Measurements from ENCODE around the gene CENPV.
A peak's percentile ranks its signal among the peaks of the same experiment; 100 is the strongest.

Gene CENPV

DNA sequence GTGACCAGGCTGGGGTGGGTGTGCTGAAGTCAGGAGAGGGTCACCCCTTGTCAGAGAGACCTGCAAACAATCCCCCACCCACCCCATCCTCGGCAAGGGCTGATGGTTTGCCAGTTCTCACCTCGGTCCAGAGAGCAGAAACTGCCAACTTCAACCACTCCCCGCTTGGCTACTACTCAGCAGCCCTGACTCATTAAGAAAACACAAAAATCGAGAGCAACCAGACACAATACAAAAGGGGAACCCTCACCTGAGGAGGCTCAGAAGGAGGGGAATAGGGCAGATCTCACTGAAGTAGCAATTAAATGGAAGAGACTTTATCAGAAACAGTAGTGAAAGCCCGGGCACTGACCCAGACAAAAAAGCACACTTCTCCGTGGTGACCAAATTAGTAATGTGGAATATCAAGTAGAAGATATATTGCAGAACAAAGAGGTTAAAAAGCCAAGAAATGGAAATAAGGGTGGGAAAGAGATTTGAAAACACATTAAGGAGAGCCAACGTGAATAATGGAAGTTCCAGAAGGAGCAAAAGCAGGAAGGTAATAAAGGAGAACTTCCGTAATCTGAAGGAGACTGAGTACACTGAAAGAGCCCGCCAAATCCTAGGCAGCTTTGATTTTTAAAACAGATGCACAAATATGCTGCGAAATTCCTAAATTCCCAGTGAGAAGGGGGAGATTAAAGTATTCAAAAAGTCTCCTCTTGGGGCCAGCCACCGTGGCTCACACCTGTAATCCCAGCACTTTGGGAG, 23.6 kb downstream of the CENPV start:
- peak; percentile 77 for DNase-seq (ENCODE audit: low read depth)
- no peak overlapping the region for H3K4me3 ChIP-seq (ENCODE audit: low read length)
- TF ChIP-seq, protein P1, sequence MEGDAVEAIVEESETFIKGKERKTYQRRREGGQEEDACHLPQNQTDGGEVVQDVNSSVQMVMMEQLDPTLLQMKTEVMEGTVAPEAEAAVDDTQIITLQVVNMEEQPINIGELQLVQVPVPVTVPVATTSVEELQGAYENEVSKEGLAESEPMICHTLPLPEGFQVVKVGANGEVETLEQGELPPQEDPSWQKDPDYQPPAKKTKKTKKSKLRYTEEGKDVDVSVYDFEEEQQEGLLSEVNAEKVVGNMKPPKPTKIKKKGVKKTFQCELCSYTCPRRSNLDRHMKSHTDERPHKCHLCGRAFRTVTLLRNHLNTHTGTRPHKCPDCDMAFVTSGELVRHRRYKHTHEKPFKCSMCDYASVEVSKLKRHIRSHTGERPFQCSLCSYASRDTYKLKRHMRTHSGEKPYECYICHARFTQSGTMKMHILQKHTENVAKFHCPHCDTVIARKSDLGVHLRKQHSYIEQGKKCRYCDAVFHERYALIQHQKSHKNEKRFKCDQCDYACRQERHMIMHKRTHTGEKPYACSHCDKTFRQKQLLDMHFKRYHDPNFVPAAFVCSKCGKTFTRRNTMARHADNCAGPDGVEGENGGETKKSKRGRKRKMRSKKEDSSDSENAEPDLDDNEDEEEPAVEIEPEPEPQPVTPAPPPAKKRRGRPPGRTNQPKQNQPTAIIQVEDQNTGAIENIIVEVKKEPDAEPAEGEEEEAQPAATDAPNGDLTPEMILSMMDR (IDR thresholded peaks at IDR 0.05; ENCODE audit: insufficient read depth, low read depth, low read length, missing control alignments): no peak

DNA sequence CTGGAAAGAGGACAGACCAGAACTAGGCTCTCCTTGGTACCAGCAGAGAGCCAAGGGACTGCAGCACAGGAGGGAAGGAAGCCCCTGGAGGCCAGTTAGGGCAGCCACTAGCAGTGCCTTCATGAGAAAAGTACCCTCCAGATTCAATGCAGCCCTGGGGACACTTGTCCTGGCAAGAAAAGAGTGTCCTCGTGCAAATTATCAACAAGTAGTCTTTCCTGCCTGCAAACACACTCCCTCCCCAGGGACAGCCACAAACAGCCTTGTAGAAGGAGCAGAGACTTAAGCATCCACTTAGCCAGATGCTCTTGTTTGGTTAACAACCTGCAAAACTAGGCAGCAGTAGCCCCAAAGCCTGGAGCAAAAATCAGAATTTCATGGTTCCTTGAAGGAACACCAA, 24.3 kb downstream of the CENPV start:
- H3K4me3 ChIP-seq (ENCODE audit: low read length): no peak overlapping the region
- no peak for DNase-seq (ENCODE audit: low read depth)
- TF ChIP-seq, protein P1 (IDR thresholded peaks at IDR 0.05; ENCODE audit: insufficient read depth, low read depth, low read length, missing control alignments): peak; percentile 29

DNA sequence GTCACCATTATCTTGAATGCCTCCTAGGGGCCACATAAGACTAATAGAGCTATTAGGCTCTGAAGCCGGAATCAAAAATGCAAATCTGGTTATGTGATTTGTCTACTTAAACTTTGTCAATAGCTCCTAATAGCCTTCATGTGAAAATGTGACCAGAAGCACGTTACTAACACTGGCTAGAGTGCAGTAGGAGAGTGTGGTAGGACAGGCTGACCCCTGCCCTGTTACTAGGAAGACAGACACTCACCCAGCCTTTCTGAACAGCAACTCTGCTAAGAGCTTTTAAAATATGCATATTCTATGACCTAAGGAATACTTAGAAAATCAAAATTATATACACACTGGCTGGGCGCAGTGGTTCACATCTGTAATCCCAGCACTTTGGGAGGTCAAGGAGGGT, 26.3 kb downstream of the CENPV start:
- H3K4me3 ChIP-seq (ENCODE audit: low read length): no peak overlapping the region
- no peak for DNase-seq (ENCODE audit: low read depth)
- TF ChIP-seq, protein P1 (IDR thresholded peaks at IDR 0.05; ENCODE audit: insufficient read depth, low read depth, low read length, missing control alignments): no peak

DNA sequence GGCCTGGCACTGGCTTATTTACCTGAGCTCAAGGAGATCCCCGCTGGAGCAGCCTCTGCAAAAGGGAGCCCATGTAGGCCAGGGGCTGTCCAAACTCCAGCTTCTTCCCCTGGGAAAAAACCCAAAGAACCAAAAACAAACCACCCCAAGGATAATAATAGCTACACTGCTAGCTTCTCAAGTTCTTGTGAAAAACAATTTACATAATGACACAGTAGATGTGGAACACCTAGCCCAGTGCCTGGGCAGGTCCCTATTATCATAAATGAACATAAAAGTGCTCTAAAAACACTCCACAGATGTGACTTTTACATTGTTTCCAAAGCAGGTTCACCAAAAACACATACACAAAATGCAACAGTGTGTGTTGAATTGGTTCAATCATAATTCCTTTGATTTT, 27.3 kb downstream of the CENPV start:
- H3K4me3 ChIP-seq (ENCODE audit: low read length): no peak overlapping the region
- TF ChIP-seq, protein P1 (IDR thresholded peaks at IDR 0.05; ENCODE audit: insufficient read depth, low read depth, low read length, missing control alignments): no peak

DNA sequence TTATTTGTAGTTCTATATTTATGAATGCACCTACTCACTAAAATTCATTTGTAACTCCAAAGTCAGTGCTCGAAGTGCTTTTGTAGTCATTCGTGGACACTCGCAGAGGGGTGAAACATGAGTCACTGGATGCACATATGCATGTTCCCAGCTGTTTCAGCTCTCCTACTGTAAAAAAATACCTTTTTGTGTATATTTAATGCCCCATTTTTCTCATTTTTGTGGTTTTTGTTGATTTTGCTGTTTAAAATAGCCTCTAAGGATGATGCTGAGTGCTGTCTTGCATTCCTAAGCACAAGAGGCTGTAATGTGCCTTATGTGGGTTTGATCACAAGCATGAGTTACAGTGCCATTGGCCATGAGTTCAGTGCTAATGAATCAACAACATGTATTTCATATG, 30.6 kb downstream of the CENPV start:
- H3K4me3 ChIP-seq (ENCODE audit: low read length): no peak overlapping the region
- no peak for DNase-seq (ENCODE audit: low read depth)
- TF ChIP-seq, protein P1 (IDR thresholded peaks at IDR 0.05; ENCODE audit: insufficient read depth, low read depth, low read length, missing control alignments): no peak

More for the DNA sequence above, 27.3 kb downstream of the CENPV start:
- DNase-seq (ENCODE audit: low read depth): no peak

DNA sequence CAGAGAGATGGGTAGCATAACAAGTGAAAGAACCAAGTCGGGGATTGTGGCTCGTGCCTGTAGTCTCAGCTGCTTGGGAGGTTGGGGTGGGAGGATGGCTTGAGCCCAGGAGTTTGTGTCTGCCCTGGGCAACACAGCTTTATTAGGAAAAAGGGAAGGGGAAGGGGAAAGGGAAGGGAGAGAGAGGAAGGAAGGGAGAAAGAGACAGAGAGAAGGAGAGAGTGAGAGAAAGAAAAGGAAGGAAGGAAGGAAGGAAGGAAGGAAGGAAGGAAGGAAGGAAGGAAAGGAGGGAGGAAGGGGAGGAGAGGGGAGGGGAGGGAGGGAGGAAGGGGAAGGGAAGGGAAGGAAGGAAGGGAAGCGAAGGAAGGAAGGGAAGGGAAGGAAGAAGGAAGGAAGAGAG, 33.3 kb downstream of the CENPV start:
- no peak overlapping the region for H3K4me3 ChIP-seq (ENCODE audit: low read length)
- DNase-seq (ENCODE audit: low read depth): no peak
- TF ChIP-seq, protein P1 (IDR thresholded peaks at IDR 0.05; ENCODE audit: insufficient read depth, low read depth, low read length, missing control alignments): no peak

DNA sequence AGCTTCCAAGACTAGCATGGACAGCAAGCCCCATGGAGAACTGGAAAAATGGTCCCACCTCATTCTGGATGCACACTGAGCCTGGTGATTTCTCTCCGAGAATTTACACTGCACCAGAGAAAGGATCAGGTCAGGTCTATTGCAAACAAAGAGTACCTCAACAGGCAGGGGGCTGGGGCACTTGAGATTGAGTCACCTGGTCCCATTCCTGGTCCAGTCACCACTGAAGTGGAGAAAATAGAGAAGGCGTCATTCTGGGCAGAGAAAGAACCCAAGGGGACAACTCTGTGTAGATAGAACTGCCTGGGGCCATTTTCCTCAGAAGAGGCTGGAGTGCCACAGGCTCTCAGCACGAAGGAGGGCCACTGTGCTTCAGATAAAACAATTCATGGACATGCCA, 38.4 kb downstream of the CENPV start:
- no peak for DNase-seq (ENCODE audit: low read depth)
- no peak overlapping the region for H3K4me3 ChIP-seq (ENCODE audit: low read length)
- TF ChIP-seq, protein P1 (IDR thresholded peaks at IDR 0.05; ENCODE audit: insufficient read depth, low read depth, low read length, missing control alignments): no peak

All from epithelial cell of esophagus (primary cell).